Peyer's patch (tissue), 4 donors: ENCODE results near the gene UNC50.

Experiments
- CTCF ChIP-seq, 6 experiments: fragments of 450-650 bp in 4 of 6; fragments of 200-600 bp in 2 of 6; sonication (generic) in 1 of 6; IDR thresholded peaks; one replicate each; pipeline ENCODE4 v1.5.1; 2017 to 2019; ENCODE audit warnings: antibody characterized with exemption in 6 of 6, mild to moderate bottlenecking in 3 of 6, moderate library complexity in 1 of 6
- POLR2A ChIP-seq, 2 donors: fragments of 450-650 bp; IDR thresholded peaks; one replicate each; pipeline ENCODE4 v1.5.1; 2017; ENCODE audit warnings: antibody characterized with exemption in 2 of 2, mild to moderate bottlenecking in 2 of 2, moderate library complexity in 2 of 2

GRCh38 chr2:98592565-98592964 is 15.8 kb upstream of the UNC50 start:
- TF ChIP-seq CTCF (IDR thresholded peaks at IDR 0.05): no peak
- no peak for TF ChIP-seq POLR2A (IDR thresholded peaks at IDR 0.05)
